ENCODE data around the gene ZNF398.

GRCh38 chr7:149150981-149151380 is 3.7 kb downstream of the ZNF398 start:
- TF ChIP-seq GATA2 (IDR thresholded peaks at IDR 0.05; ENCODE audit: low read depth, low read length) (no peak), GATA3 (IDR thresholded peaks at IDR 0.05; ENCODE audit: low read depth, low read length) (no peak)
